Activated CD8-positive, alpha-beta memory T cell treated with anti-CD3 and anti-CD28 coated beads, Interleukin-2, amount 50 U/mL, for 1 hour (primary cell): ENCODE measurements around the gene ADIPOQ.
A peak's percentile ranks its signal among the peaks of the same experiment; 100 is the strongest.
"Not testable (repeated sequence)": the region's sequence is repeated elsewhere in the genome, so short reads cannot be mapped to it uniquely, and the experiment has no call there.

Experiments used
- DNase-seq: peaks from one replicate; pipeline ENCODE4 v3.0.0-alpha.2; 2020; ENCODE audit errors: extremely low read depth

ADIPOQ gene

GRCh38 chr3:186826410-186826975 lies 16.0 kb upstream of the ADIPOQ start:
- DNase-seq, result no peak

- peak; percentile 28 for DNase-seq
Measured at GRCh38 chr3:186826976-186827857, 15.3 kb upstream of the ADIPOQ start.

GRCh38 chr3:186828340-186828739 lies 14.2 kb upstream of the ADIPOQ start:
- no peak for DNase-seq

GRCh38 chr3:186831798-186832197 lies 10.7 kb upstream of the ADIPOQ start:
- DNase-seq, result no peak

- no peak for DNase-seq
Measured at GRCh38 chr3:186832276-186832675, 10.2 kb upstream of the ADIPOQ start.

- DNase-seq, result no peak
Measured at GRCh38 chr3:186839874-186840641, 2.5 kb upstream of the ADIPOQ start.

- DNase-seq, result no peak
Measured at GRCh38 chr3:186841620-186842019, 890 bp upstream of the ADIPOQ start.

- DNase-seq, result no peak
Measured at GRCh38 chr3:186843039-186843432, 526 bp downstream of the ADIPOQ start.

GRCh38 chr3:186844908-186845307 lies 2.4 kb downstream of the ADIPOQ start:
- no peak for DNase-seq

- no peak for DNase-seq
Measured at GRCh38 chr3:186845756-186846155, 3.2 kb downstream of the ADIPOQ start.

- no peak for DNase-seq
Measured at GRCh38 chr3:186847437-186847836, 4.9 kb downstream of the ADIPOQ start.

GRCh38 chr3:186849374-186849975 lies 7.0 kb downstream of the ADIPOQ start:
- no peak for DNase-seq

- DNase-seq, result not testable (repeated sequence)
Measured at GRCh38 chr3:186851835-186852234, 9.3 kb downstream of the ADIPOQ start.

GRCh38 chr3:186852994-186853393 lies 10.5 kb downstream of the ADIPOQ start:
- no peak for DNase-seq

- no peak for DNase-seq
Measured at GRCh38 chr3:186854146-186854545, 11.6 kb downstream of the ADIPOQ start.

- DNase-seq, result no peak
Measured at GRCh38 chr3:186854954-186855353, 12.4 kb downstream of the ADIPOQ start.

- DNase-seq, result no peak
Measured at GRCh38 chr3:186857743-186858142, 15.2 kb downstream of the ADIPOQ start.

GRCh38 chr3:186865215-186865853 lies 22.8 kb downstream of the ADIPOQ start:
- DNase-seq, result not testable (repeated sequence)

GRCh38 chr3:186866095-186866494 lies 23.6 kb downstream of the ADIPOQ start:
- DNase-seq, result not testable (repeated sequence)

GRCh38 chr3:186869253-186870100 lies 27.0 kb downstream of the ADIPOQ start:
- DNase-seq, result no peak
